CD4-positive, alpha-beta memory T cell (primary cell): ENCODE results near the gene PDIA5. TPM values are rescaled to one million over a fixed set of nuclear protein-coding genes. Genes with fewer than 3 reads are reported as not detected.

Experiments
- CTCF ChIA-PET: fragments of 350-600 bp; sonication (Branson Sonifier 250); formaldehyde crosslinking; loops from one replicate; lab custom pipeline; 2021; ENCODE audit warnings: inconsistent platforms; ENCODE audit not compliant: partially characterized antibody; lab: Charles Lee
- POLR2A ChIA-PET: fragments of 350-600 bp; sonication (Branson Sonifier 250); formaldehyde crosslinking; loops from one replicate; lab custom pipeline; 2021; ENCODE audit not compliant: partially characterized antibody; lab: Charles Lee
- DNase-seq, 5 donors: peaks; one replicate each; pipeline versions ENCODE4 v3.0.0 to v3.0.0-alpha.2; 2020 to 2022; ENCODE audit warnings: mixed read lengths in 1 of 5
- H3K27ac ChIP-seq: one replicate; pipeline ENCODE4 v1.7.0; 2013; ENCODE audit warnings: low read depth, low read length
- H3K27me3 ChIP-seq: 2 replicates; pipeline ENCODE4 v1.7.0; 2013; ENCODE audit warnings: mild to moderate bottlenecking, low read length, moderate library complexity; ENCODE audit not compliant: insufficient read depth
- H3K36me3 ChIP-seq: 2 replicates; pipeline ENCODE4 v1.7.0; 2013; ENCODE audit warnings: mild to moderate bottlenecking, low read length, moderate library complexity; ENCODE audit not compliant: insufficient read depth
- H3K4me1 ChIP-seq: 2 replicates; pipeline ENCODE4 v1.7.0; 2013; ENCODE audit warnings: mild to moderate bottlenecking, low read length, moderate library complexity; ENCODE audit not compliant: insufficient read depth
- H3K4me3 ChIP-seq, 2 donors: one replicate each; pipeline ENCODE4 v1.7.0; 2013; ENCODE audit warnings: low read length in 2 of 2, mild to moderate bottlenecking in 1 of 2
- H3K9me3 ChIP-seq, 2 donors: one replicate each; pipeline ENCODE4 v1.7.0; 2013; ENCODE audit warnings: low read length in 2 of 2, control low read depth in 1 of 2; ENCODE audit not compliant: control insufficient read depth in 1 of 2
- H3K27ac Mint-ChIP-seq, 7 donors: one replicate each; pipeline ENCODE4 v1.8.0; 2020 to 2021; ENCODE audit warnings: mixed read lengths in 7 of 7, mild to moderate bottlenecking in 6 of 7, inconsistent platforms in 3 of 7, moderate library complexity in 3 of 7
- H3K27me3 Mint-ChIP-seq, 2 donors: one replicate each; pipeline ENCODE4 v1.8.0; 2020 to 2021; ENCODE audit warnings: mixed read lengths in 2 of 2
- H3K36me3 Mint-ChIP-seq, 2 donors: one replicate each; pipeline ENCODE4 v1.8.0; 2020 to 2021; ENCODE audit warnings: mixed read lengths in 2 of 2, inconsistent platforms in 1 of 2, mild to moderate bottlenecking in 1 of 2
- H3K4me1 Mint-ChIP-seq, 4 donors: one replicate each; pipeline ENCODE4 v1.8.0; 2020 to 2021; ENCODE audit warnings: mixed read lengths in 4 of 4, mild to moderate bottlenecking in 1 of 4
- H3K4me3 Mint-ChIP-seq, 8 donors: one replicate each; pipeline ENCODE4 v1.8.0; 2020 to 2021; ENCODE audit warnings: mixed read lengths in 8 of 8, mild to moderate bottlenecking in 7 of 8, moderate library complexity in 6 of 8, inconsistent platforms in 3 of 8
- H3K9me3 Mint-ChIP-seq, 8 donors: one replicate each; pipeline ENCODE4 v1.8.0; 2020 to 2021; ENCODE audit warnings: mixed read lengths in 8 of 8, mild to moderate bottlenecking in 5 of 8, inconsistent platforms in 3 of 8, moderate library complexity in 1 of 8
- intact Hi-C: fragments of 100-400 bp; cut with micrococcal nuclease; formaldehyde crosslinking; loops from one replicate; pipeline ENCODE4 v1.15.1; 2023
- polyA plus RNA-seq, 2 donors: library from polyadenylated mRNA; unstranded; fragments of 300-500 nt; fragmentation: Illumina TruSeq; gene quantifications; one replicate each; pipeline ENCODE4 v1.2.3, GENCODE V29; 2021
- total RNA-seq, 2 experiments: library from RNA; stranded (reverse); gene quantifications; one replicate each; pipeline ENCODE4 v1.2.3, GENCODE V29; 2021

PDIA5 gene
- total and polyA plus RNA-seq, 4 experiments from 2014 or later = 3.0 to 7.0 (median 5.6) TPM

GRCh38 chr3:123116116-123116515, 49.3 kb downstream of the PDIA5 start:
- Mint-ChIP-seq H3K27ac (peak overlapping the region in 1 of 7 donors; percentile 66), H3K9me3 (no peaks in the 10 kb centered on the region), H3K27me3 (no peaks in the 10 kb centered on the region), H3K4me3 (no peak overlapping the region), H3K4me1 (no peaks in the 10 kb centered on the region), H3K36me3 (peaks cover 44 to 51% of the 10 kb centered on the region in 2 donors)
- intact Hi-C loops = no loop called here
- Histone ChIP-seq H3K27me3 (no peaks in the 10 kb centered on the region), H3K9me3 (no peaks in the 10 kb centered on the region), H3K36me3 (no peaks in the 10 kb centered on the region), H3K4me1 (no peaks in the 10 kb centered on the region), H3K4me3 (no peak overlapping the region), H3K27ac (no peak overlapping the region)
- POLR2A ChIA-PET = no interaction called here
- DNase-seq = no peak
- CTCF ChIA-PET = no interaction called here

GRCh38 chr3:123119388-123119787, 52.6 kb downstream of the PDIA5 start:
- ChIA-PET POLR2A (no interaction called here), CTCF (interaction anchor here (1.6 kb wide), 1 partner anchor 15 kb away, joined by 3 read pairs; no protein-coding TSS in a partner anchor)
- H3K36me3 Mint-ChIP-seq = peaks cover 53 to 54% of the 10 kb centered on the region in 2 donors
- intact Hi-C loops = no loop called here
- Histone ChIP-seq H3K27me3 (no peaks in the 10 kb centered on the region), H3K27ac (no peak overlapping the region), H3K9me3 (no peaks in the 10 kb centered on the region), H3K4me3 (no peak overlapping the region), H3K4me1 (no peaks in the 10 kb centered on the region), H3K36me3 (peaks cover 3% of the 10 kb centered on the region)
- H3K27me3 Mint-ChIP-seq = no peaks in the 10 kb centered on the region
- no peaks in the 10 kb centered on the region for H3K9me3 Mint-ChIP-seq
- no peak overlapping the region for H3K4me3 Mint-ChIP-seq
- H3K27ac Mint-ChIP-seq = no peak overlapping the region
- DNase-seq = no peak
- no peaks in the 10 kb centered on the region for H3K4me1 Mint-ChIP-seq

- ChIA-PET CTCF (interaction anchor here (1.6 kb wide), 1 partner anchor 15 kb away, joined by 3 read pairs; no protein-coding TSS in a partner anchor), POLR2A (no interaction called here)
- intact Hi-C loops = no loop called here
- peaks cover 53 to 55% of the 10 kb centered on the region in 2 donors for H3K36me3 Mint-ChIP-seq
- peaks cover 3% of the 10 kb centered on the region for H3K36me3 ChIP-seq
- H3K9me3 ChIP-seq = no peaks in the 10 kb centered on the region
- no peak overlapping the region for H3K27ac Mint-ChIP-seq
- H3K9me3 Mint-ChIP-seq = no peaks in the 10 kb centered on the region
- no peaks in the 10 kb centered on the region for H3K27me3 ChIP-seq
- no peaks in the 10 kb centered on the region for H3K4me1 Mint-ChIP-seq
- no peak overlapping the region for H3K4me3 ChIP-seq
- DNase-seq = no peak
- no peak overlapping the region for H3K27ac ChIP-seq
- H3K4me3 Mint-ChIP-seq = no peak overlapping the region
- no peaks in the 10 kb centered on the region for H3K4me1 ChIP-seq
- H3K27me3 Mint-ChIP-seq = no peaks in the 10 kb centered on the region
These were observed 53.0 kb downstream of the PDIA5 start for GRCh38 chr3:123119802-123120201.

GRCh38 chr3:123120573-123120972, 53.7 kb downstream of the PDIA5 start:
- CTCF ChIA-PET = interaction anchor here (0.7 kb wide), 1 partner anchor 30 kb away, joined by 3 read pairs; no protein-coding TSS in a partner anchor
- peaks cover 3% of the 10 kb centered on the region for H3K36me3 ChIP-seq

GRCh38 chr3:123122057-123122456, 55.2 kb downstream of the PDIA5 start:
- no peaks in the 10 kb centered on the region for H3K9me3 Mint-ChIP-seq
- no peaks in the 10 kb centered on the region for H3K4me1 ChIP-seq
- no peak overlapping the region for H3K4me3 Mint-ChIP-seq
- ChIA-PET CTCF (no interaction called here), POLR2A (no interaction called here)
- no peak for DNase-seq
- intact Hi-C loops = no loop called here
- H3K27me3 ChIP-seq = no peaks in the 10 kb centered on the region
- no peak overlapping the region for H3K4me3 ChIP-seq
- H3K27me3 Mint-ChIP-seq = no peaks in the 10 kb centered on the region
- no peaks in the 10 kb centered on the region for H3K9me3 ChIP-seq
- H3K36me3 Mint-ChIP-seq = peaks cover 49 to 52% of the 10 kb centered on the region in 2 donors
- no peak overlapping the region for H3K27ac ChIP-seq
- no peaks in the 10 kb centered on the region for H3K4me1 Mint-ChIP-seq
- peaks cover 3% of the 10 kb centered on the region for H3K36me3 ChIP-seq
- no peak overlapping the region for H3K27ac Mint-ChIP-seq

More at GRCh38 chr3:123120573-123120972, 53.7 kb downstream of the PDIA5 start:
- Histone ChIP-seq H3K27me3 (no peaks in the 10 kb centered on the region), H3K4me1 (no peaks in the 10 kb centered on the region), H3K4me3 (no peak overlapping the region), H3K9me3 (no peaks in the 10 kb centered on the region), H3K27ac (no peak overlapping the region)
- H3K4me1 Mint-ChIP-seq = no peaks in the 10 kb centered on the region
- intact Hi-C loops = no loop called here
- POLR2A ChIA-PET = no interaction called here
- no peak overlapping the region for H3K27ac Mint-ChIP-seq
- H3K4me3 Mint-ChIP-seq = no peak overlapping the region
- no peak for DNase-seq
- H3K9me3 Mint-ChIP-seq = no peaks in the 10 kb centered on the region
- H3K36me3 Mint-ChIP-seq = peaks cover 52 to 57% of the 10 kb centered on the region in 2 donors
- no peaks in the 10 kb centered on the region for H3K27me3 Mint-ChIP-seq

GRCh38 chr3:123122525-123123315, 55.9 kb downstream of the PDIA5 start:
- no peaks in the 10 kb centered on the region for H3K27me3 ChIP-seq
- POLR2A ChIA-PET = no interaction called here
- H3K27ac ChIP-seq = no peak overlapping the region
- peaks cover 43 to 48% of the 10 kb centered on the region in 2 donors for H3K36me3 Mint-ChIP-seq
- CTCF ChIA-PET = no interaction called here
- H3K4me3 ChIP-seq = no peak overlapping the region
- no peaks in the 10 kb centered on the region for H3K27me3 Mint-ChIP-seq
- H3K4me1 ChIP-seq = no peaks in the 10 kb centered on the region
- intact Hi-C loops = no loop called here
- no peaks in the 10 kb centered on the region for H3K9me3 Mint-ChIP-seq
- DNase-seq = no peak
- no peaks in the 10 kb centered on the region for H3K4me1 Mint-ChIP-seq
- no peaks in the 10 kb centered on the region for H3K9me3 ChIP-seq
- H3K4me3 Mint-ChIP-seq = no peak overlapping the region
- H3K27ac Mint-ChIP-seq = peak overlapping the region in 2 of 7 donors; percentile 19 to 62
- peaks cover 3% of the 10 kb centered on the region for H3K36me3 ChIP-seq

- Mint-ChIP-seq H3K4me3 (no peak overlapping the region), H3K4me1 (no peaks in the 10 kb centered on the region), H3K27ac (no peak overlapping the region), H3K36me3 (peaks cover 43 to 46% of the 10 kb centered on the region in 2 donors), H3K27me3 (no peaks in the 10 kb centered on the region), H3K9me3 (no peaks in the 10 kb centered on the region)
- no peaks in the 10 kb centered on the region for H3K4me1 ChIP-seq
- peaks cover 3% of the 10 kb centered on the region for H3K36me3 ChIP-seq
- no peaks in the 10 kb centered on the region for H3K9me3 ChIP-seq
- POLR2A ChIA-PET = no interaction called here
- no peak overlapping the region for H3K4me3 ChIP-seq
- CTCF ChIA-PET = no interaction called here
- intact Hi-C loops = no loop called here
- no peaks in the 10 kb centered on the region for H3K27me3 ChIP-seq
- DNase-seq = no peak
- no peak overlapping the region for H3K27ac ChIP-seq
These were observed 57.1 kb downstream of the PDIA5 start for GRCh38 chr3:123123716-123124616.
